ENCODE results near the gene VAMP8. TPM values are rescaled to one million over a fixed set of nuclear protein-coding genes. Genes with fewer than 3 reads are reported as not detected.

The VAMP8 gene
- total RNA-seq = 140 and 150 TPM in 2 replicates

GRCh38 chr2:85577386-85578242 is at the start of gene VAMP8:
Gene VAMP8 (plus strand): TSS chr2:85577586. CDS start chr2:85577647, 61 bp downstream.

DNA sequence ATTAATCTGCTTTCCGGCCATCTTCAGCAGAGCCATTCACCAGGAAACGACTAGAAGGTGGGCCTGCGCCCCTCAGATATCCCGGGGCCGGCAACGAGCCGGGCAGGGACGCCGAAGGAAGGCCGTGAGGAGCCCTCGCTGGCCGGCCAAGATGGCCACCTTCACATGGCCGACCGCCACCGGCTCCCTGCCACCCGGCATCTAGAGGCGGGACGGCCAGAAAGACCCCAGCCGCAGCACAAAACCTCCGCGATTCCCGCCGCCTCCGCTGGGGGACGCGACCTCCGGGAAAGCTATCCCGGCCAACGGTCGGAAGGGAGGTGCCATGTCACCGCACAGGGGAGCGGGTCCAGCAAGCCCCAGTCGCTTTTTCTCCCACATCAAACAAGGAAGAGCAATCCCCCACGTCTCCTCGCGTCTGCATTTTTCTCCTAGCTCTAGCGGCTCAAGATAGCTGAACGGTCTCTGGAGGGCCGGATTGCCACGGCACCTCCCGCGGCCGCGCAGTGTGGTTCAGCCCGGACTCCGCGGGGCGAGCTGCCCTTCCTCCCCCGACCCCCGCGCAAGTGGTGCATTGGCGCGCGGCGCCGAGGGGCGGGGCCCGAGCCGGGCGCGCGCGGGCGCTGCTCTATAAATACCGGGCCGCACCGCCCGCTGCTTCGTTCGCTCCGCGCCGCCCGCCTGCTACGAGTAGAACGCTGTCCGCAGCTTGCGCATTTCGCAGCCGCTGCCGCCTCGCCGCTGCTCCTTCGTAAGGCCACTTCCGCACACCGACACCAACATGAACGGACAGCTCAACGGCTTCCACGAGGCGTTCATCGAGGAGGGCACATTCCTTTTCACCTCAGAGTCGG is 38.7 kb upstream of the VAMP8 start, which contains the start of gene MAT2A:
Gene MAT2A (plus strand): TSS at position 662 of the 854 bp plus-strand sequence. CDS start 120 bp downstream, at position 782.

GRCh38 chr2:85561280-85562212 is 15.8 kb upstream of the VAMP8 start, which contains the start of gene GGCX:
Gene GGCX (minus strand): TSS chr2:85561493. CDS start chr2:85561428, 65 bp downstream.

DNA sequence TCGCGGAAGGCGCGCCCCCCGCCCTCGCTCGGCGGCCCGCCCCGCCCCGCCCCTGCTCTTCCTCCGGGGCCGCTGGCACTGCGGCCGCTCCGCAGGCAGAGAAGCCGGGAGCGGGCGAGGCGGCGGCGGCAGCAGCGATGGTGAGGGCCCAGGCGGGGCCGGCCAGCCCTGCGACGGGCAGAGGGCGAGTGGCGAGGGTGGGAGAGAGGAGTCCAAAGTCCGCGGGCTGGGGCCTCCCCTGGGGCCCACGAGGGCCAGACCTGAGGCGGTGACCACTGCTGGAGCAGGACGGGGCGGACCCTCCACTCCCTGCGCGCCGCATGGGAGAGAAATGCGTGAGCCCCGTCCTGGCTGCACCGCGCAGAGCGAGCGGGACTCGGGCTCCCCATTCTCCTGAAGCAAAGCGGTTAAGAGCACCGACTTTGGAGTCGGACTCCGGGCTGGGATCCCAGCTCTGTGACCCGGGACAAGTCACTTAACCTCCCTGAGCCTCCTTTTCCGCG is 7.0 kb downstream of the VAMP8 start, which contains the start of gene VAMP5:
Gene VAMP5 (plus strand): TSS at position 78 of the 503 bp plus-strand sequence. CDS start 60 bp downstream, at position 138.

DNA sequence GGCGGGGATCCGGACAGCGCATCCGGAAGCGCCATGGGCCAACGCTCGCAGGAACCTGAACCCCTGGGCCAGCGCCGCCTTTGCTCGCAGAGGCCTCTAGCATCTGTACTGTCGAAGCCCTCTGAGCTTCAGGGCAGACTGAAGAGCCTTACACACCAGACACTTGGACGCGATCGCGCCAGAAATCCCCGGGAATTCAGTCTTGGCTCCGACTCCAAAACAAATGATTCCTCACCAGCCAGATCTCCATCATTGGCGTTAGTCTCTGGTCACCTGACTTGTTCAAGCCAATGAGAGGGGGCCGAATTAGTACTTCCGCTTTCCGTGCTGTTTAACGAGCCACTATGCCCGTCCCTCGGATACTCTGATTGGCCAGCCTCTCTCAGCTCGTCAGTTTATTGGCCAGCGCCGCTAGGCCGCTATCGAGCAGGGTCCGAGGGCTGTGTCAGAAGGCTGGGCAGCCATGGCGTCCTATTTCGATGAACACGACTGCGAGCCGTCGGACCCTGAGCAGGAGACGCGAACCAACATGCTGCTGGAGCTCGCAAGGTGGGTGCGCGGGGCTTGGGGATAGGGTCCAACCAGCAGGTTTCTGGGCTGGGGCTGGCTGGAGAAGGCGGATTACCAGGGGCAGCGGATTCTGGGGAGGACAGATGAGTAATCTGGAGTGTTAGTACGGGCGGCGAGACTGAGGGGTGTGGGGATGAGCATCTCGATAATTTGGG is 18.1 kb downstream of the VAMP8 start, which contains the start of gene RNF181:
Gene RNF181 (plus strand): TSS at position 445 of the 725 bp plus-strand sequence. CDS start 19 bp downstream, at position 464.

DNA sequence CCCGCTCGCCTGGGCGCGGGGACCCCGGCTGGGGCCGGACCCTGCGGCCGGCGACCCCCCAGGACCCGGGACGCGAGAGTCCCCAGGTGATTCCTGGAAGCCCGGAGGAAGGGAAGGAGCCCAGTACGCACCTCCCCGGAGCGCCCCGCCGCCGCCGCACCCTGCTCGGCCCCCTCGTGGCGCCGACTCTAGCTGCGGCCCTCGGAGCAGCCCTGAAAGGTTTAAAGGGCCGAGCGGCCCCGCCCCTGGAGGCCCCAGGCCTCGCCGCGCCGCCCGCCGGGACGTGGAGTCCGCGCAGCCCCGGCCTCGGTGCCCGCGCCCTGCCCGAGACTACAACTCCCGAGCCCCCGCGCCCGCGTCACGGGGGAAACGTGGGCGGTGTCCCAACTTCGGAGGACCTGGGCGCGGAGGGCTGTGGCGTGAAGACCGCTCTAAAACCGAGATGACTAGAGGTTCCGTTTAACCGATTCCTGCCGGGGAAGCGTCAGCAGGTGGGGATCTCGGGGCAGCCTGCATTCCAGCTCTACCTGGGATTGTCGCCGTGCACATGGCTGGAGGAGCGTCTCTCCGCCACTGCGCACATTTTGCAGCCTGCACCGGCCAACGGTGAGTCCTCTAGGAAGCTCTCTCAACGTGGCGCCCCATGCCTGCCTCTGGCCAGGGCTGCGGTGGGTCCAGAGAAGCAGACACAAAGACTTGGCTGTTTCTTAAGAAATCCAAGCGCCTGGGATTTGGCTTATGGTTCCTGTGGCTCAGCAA is 25.3 kb downstream of the VAMP8 start, which contains the start of gene TMEM150A:
Gene TMEM150A (minus strand): TSS at position 223 of the 759 bp plus-strand sequence. CDS start 750 bp downstream, outside the sequence.

DNA sequence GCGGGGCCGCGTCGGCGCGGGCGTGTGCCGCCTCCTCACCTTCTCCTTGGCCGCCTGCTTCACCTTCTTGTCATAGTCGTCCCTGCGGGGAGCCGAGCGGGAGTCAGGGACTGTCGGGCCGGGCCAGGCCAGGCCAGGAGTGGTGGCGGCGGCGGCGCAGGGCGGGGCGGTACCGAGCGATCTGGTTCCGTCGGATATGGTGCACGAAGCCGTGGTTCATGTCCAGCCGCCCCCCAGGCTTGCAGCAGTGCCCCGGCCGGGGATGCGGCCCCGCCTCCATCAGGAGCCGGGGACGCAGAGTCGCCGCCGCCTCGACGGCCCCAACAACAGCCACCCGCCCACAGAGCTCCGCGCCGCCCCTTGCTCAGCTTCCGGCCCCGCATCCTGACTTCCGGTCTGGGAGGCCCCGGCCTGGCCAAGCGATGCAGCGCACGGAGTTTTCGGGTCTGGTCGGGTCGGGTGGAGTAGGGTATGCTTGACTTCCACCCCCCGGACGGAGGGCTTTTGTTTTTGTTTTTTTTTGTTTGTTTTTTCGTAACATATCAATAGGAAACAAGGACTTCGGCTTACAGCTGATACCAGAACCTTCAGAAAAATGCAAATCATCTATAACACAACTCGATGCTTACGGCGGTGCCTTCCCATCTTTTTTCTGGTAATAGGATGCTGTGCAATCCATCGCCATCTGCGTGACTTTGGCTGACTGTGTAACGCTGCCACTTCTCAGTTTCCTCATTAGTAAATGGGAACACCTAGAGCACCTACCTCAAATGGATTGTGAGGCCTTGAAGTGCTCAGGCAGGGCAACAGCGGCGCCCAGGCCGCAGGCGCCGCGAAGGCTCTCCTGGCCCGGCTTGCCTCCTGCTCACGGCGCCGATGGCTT is 34.6 kb downstream of the VAMP8 start, which contains the start of gene C2orf68:
Gene C2orf68 (minus strand): TSS at position 362 of the 883 bp plus-strand sequence. CDS start 82 bp downstream, at position 280.

Other genes with a start within 250 kb of the VAMP8 start
- 28.0 and 36.9 TPM in 2 replicates for gene TGOLN2, start 249.6 kb upstream of the VAMP8 start, total RNA-seq
- gene RETSAT, start 223.1 kb upstream of the VAMP8 start, total RNA-seq = 51.7 and 52.9 TPM in 2 replicates
- 11.4 and 13.3 TPM in 2 replicates for gene ELMOD3, start 222.8 kb upstream of the VAMP8 start, total RNA-seq
- gene CAPG, start 167.2 kb upstream of the VAMP8 start, total RNA-seq = 400 and 475 TPM in 2 replicates
- gene SH2D6, start 158.9 kb upstream of the VAMP8 start, total RNA-seq = not detected in 2 replicates
- 60.4 and 67.8 TPM in 2 replicates for gene MAT2A, start 38.4 kb upstream of the VAMP8 start, total RNA-seq
- 40.3 and 48.2 TPM in 2 replicates for gene GGCX, start 16.1 kb upstream of the VAMP8 start, total RNA-seq
- gene VAMP5, start 6.8 kb downstream of the VAMP8 start, total RNA-seq = 1.9 and 2.3 TPM in 2 replicates
- 143 and 206 TPM in 2 replicates for gene RNF181, start 18.2 kb downstream of the VAMP8 start, total RNA-seq
- gene TMEM150A, start 25.1 kb downstream of the VAMP8 start, total RNA-seq = 9.9 and 14.6 TPM in 2 replicates
- 11.7 and 12.4 TPM in 2 replicates for gene C2orf68, start 34.5 kb downstream of the VAMP8 start, total RNA-seq
- 66.4 and 71.3 TPM in 2 replicates for gene USP39, start 38.6 kb downstream of the VAMP8 start, total RNA-seq
- gene SFTPB, start 90.6 kb downstream of the VAMP8 start, total RNA-seq = 0.46 and 0.56 TPM in 2 replicates
- not detected in 2 replicates for gene GNLY, start 116.8 kb downstream of the VAMP8 start, total RNA-seq
- 0.05 and 0.07 TPM in 2 replicates for gene ATOH8, start 176.4 kb downstream of the VAMP8 start, total RNA-seq

Data from airway epithelial cell (primary cell).